Measurements from ENCODE around the gene WIPF3. TPM values are rescaled to one million over a fixed set of nuclear protein-coding genes. Genes with fewer than 3 reads are reported as not detected.
A peak's percentile ranks its signal among the peaks of the same experiment; 100 is the strongest.

The WIPF3 gene
- total and polyA plus RNA-seq, 12 donors, result 1.1 to 15.4 (median 6.9) TPM

DNA sequence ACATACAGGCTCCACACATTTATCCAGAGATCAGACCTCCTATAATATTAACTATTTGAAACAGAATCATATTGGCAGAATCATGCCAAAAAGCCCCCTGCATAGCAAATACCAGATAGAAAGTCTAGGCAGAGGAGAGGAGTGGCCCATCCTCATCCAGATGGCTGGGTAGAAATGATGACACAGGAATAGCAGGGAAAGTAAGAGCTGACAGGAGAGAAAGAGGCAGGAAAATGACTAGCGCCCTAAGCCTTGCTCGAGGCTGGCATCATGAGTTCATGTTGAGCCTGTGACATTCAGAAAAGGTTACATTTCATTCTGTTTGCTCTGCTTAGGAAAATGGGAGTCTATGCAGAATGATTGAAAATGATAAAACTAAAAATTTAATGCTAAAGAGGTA lies 27.6 kb downstream of the WIPF3 start:
- Histone ChIP-seq H3K4me3 (no peak overlapping the region), H3K27me3 (no peaks in the 10 kb centered on the region), H3K4me1 (peaks cover 0 to 3% (median 0%) of the 10 kb centered on the region in 9 donors), H3K9me3 (peaks cover 0 to 4% (median 0%) of the 10 kb centered on the region in 11 donors), H3K36me3 (peaks cover 0 to 8% (median 0%) of the 10 kb centered on the region in 9 donors), H3K27ac (no peak overlapping the region)
- intact Hi-C loops (cut with DNase I), result no loop called here
- TF ChIP-seq, protein P1, sequence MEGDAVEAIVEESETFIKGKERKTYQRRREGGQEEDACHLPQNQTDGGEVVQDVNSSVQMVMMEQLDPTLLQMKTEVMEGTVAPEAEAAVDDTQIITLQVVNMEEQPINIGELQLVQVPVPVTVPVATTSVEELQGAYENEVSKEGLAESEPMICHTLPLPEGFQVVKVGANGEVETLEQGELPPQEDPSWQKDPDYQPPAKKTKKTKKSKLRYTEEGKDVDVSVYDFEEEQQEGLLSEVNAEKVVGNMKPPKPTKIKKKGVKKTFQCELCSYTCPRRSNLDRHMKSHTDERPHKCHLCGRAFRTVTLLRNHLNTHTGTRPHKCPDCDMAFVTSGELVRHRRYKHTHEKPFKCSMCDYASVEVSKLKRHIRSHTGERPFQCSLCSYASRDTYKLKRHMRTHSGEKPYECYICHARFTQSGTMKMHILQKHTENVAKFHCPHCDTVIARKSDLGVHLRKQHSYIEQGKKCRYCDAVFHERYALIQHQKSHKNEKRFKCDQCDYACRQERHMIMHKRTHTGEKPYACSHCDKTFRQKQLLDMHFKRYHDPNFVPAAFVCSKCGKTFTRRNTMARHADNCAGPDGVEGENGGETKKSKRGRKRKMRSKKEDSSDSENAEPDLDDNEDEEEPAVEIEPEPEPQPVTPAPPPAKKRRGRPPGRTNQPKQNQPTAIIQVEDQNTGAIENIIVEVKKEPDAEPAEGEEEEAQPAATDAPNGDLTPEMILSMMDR (IDR thresholded peaks at IDR 0.05), result no peak
- no peak for DNase-seq
- 83 to 91% methylated on average over 2 of the region's 2 CpGs for WGBS, 2 donors
- ATAC-seq, result no peak

DNA sequence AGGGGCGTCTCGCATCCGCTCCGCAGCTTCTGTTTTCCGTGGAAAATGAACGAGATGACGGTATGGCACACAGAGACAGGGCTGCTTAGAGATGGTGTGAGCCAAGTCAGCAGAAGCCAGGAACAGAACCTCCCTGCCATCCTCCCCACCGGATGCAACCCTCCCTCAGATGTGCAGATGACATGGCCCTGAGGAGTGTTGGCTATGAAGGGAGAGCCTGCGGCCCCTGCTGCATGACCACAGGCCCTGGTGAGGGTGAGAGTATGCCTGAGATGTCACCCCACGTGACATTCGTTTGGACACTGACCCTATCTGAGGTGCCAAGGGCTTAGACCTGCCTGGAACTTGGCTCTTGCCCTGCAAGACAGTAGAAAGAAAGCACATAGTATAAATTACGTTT lies 29.4 kb downstream of the WIPF3 start:
- Histone ChIP-seq H3K27me3 (no peaks in the 10 kb centered on the region), H3K4me1 (peaks cover 0 to 12% (median 3%) of the 10 kb centered on the region in 9 donors), H3K4me3 (no peak overlapping the region), H3K9me3 (peaks cover 0 to 4% (median 0%) of the 10 kb centered on the region in 11 donors), H3K36me3 (peaks cover 0 to 8% (median 0%) of the 10 kb centered on the region in 9 donors), H3K27ac (no peak overlapping the region)
- TF ChIP-seq, protein P1 (IDR thresholded peaks at IDR 0.05), result no peak
- WGBS, 2 donors, result 84 to 86% methylated on average over 12 of the region's 12 CpGs
- DNase-seq (no peak), ATAC-seq (no peak)
- intact Hi-C loops (cut with DNase I), result no loop called here

DNA sequence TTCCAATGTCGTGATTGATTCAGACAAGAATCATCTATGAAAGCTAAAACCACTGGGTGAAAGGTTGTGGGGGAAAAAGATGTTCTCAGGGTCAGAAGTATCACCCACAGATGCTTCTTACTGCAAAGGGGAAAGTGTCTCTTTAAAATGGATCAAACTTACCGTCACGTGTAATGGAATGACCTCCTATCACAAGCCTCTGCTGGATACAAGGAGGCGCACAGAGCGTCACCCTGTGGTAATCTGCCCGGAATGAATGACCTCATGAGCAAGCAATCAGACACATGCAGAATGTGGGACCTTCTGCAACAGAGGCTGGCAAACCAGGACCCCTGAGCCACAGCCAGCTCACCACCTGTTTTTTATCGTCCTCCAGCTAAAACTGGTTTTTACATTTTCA lies 33.0 kb downstream of the WIPF3 start:
- H3K4me1 ChIP-seq, result peaks cover 0 to 20% (median 3%) of the 10 kb centered on the region in 9 donors
- intact Hi-C loops (cut with DNase I), result no loop called here
- no peaks in the 10 kb centered on the region for H3K27me3 ChIP-seq
- H3K4me3 ChIP-seq, result no peak overlapping the region
- peak overlapping the region in 4 of 10 donors; percentile 37 to 51 (median 44) for H3K27ac ChIP-seq
- peak; percentile 36 to 73 for DNase-seq
- H3K36me3 ChIP-seq, result peaks cover 0 to 8% (median 0%) of the 10 kb centered on the region in 9 donors
- ATAC-seq, result peak; percentile 84 to 99 (median 96)
- H3K9me3 ChIP-seq, result no peaks in the 10 kb centered on the region
- WGBS, 2 donors, result 38 to 41% methylated on average over 7 of the region's 7 CpGs
- TF ChIP-seq, protein P1 (IDR thresholded peaks at IDR 0.05), result peak in 3 of 9 donors; percentile 6 to 18 (median 9)

DNA sequence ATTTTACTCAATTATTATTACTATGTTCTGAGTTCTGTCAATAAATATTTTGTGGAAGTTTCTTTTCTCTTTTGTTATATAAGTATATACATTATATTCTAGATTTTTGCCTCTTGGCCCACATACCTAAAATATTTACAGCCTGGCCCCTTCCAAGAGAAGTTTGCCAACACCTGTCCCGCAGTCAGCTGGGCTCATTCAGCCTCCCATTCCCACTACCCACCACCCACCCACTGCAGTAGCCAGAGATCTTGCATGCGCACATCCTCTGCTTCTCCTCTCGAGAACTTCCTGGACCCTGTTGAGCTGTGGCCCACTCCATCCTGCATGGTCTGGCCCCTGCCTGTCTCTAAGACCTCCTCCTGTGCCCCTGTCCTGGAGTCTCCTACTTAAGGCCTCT lies 33.6 kb downstream of the WIPF3 start:
- TF ChIP-seq, protein P1 (IDR thresholded peaks at IDR 0.05), result no peak
- ATAC-seq (peak in 2 of 8 donors; percentile 16 to 24), DNase-seq (no peak)
- H3K4me3 ChIP-seq, result no peak overlapping the region
- peaks cover 0 to 20% (median 3%) of the 10 kb centered on the region in 9 donors for H3K4me1 ChIP-seq
- WGBS, 2 donors, result 80 to 85% methylated on average over 3 of the region's 3 CpGs
- H3K27me3 ChIP-seq, result no peaks in the 10 kb centered on the region
- intact Hi-C loops (cut with DNase I), result no loop called here
- H3K36me3 ChIP-seq, result peaks cover 0 to 8% (median 0%) of the 10 kb centered on the region in 9 donors
- no peaks in the 10 kb centered on the region for H3K9me3 ChIP-seq
- H3K27ac ChIP-seq, result peak overlapping the region in 3 of 10 donors; percentile 27 to 42 (median 37)

Data from heart right ventricle (tissue), 16 donors.